Type B pancreatic cell (in vitro differentiated cells): ENCODE measurements around the gene AUH. TPM values are rescaled to one million over a fixed set of nuclear protein-coding genes. Genes with fewer than 3 reads are reported as not detected.
"Not testable (repeated sequence)": the region's sequence is repeated elsewhere in the genome, so short reads cannot be mapped to it uniquely, and the experiment has no call there.

Experiments
- DNase-seq: peaks from one replicate; pipeline ENCODE4 v3.0.0; 2021; ENCODE audit warnings: mixed read lengths; ENCODE audit not compliant: unreplicated experiment; ENCODE audit errors: extremely low spot score
- H3K27ac Mint-ChIP-seq: 2 replicates; pipeline ENCODE4 v1.8.0; 2021; ENCODE audit warnings: mild to moderate bottlenecking, mixed read lengths
- H3K27me3 Mint-ChIP-seq: 2 replicates; pipeline ENCODE4 v1.8.0; 2021; ENCODE audit warnings: mixed read lengths
- H3K36me3 Mint-ChIP-seq: 2 replicates; pipeline ENCODE4 v1.8.0; 2021; ENCODE audit warnings: mixed read lengths
- H3K4me1 Mint-ChIP-seq: one replicate; pipeline ENCODE4 v1.8.0; 2021; ENCODE audit warnings: mixed read lengths; ENCODE audit not compliant: unreplicated experiment
- H3K4me3 Mint-ChIP-seq: 2 replicates; pipeline ENCODE4 v1.8.0; 2021; ENCODE audit warnings: mild to moderate bottlenecking, mixed read lengths
- H3K9me3 Mint-ChIP-seq: 2 replicates; pipeline ENCODE4 v1.8.0; 2021; ENCODE audit warnings: mixed read lengths
- total RNA-seq: library from RNA; stranded (reverse); gene quantifications from 2 replicates; pipeline ENCODE4 v1.2.1, GENCODE V29; 2021; ENCODE audit warnings: low replicate concordance
- TF ChIP-seq, protein P1 (sequence below): fragments of 200-600 bp; sonication (generic); conservative IDR thresholded peaks from 2 replicates; pipeline ENCODE4 v1.5.0; 2021; ENCODE audit warnings: antibody characterized with exemption, mild to moderate bottlenecking

AUH gene
- total RNA-seq, 1 donor from 2014 or later: 25.0 TPM

DNA sequence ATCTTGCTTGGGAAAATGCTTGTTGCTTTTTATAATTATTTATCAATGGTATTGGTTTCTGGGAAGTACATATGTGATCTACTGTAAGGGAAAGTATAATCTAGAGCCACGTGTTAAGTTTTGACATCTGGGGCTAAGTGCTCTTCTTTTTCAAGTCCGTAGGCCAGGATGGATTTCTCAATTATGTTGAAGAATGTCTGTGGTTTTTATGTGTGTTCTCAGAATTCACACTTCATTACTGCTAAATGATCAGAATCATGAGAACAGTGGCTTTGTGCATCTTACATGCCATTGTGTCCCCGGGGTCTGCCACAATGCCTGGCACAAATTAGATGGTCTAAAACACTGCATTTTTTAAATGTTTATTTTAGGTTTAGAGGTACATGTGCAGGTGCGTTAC is 14.5 kb upstream of the AUH start:
- Mint-ChIP-seq H3K27ac (no peak overlapping the region), H3K27me3 (no peaks in the 10 kb centered on the region), H3K4me1 (no peaks in the 10 kb centered on the region), H3K36me3 (no peaks in the 10 kb centered on the region), H3K9me3 (no peaks in the 10 kb centered on the region), H3K4me3 (no peak overlapping the region)
- TF ChIP-seq, protein P1, sequence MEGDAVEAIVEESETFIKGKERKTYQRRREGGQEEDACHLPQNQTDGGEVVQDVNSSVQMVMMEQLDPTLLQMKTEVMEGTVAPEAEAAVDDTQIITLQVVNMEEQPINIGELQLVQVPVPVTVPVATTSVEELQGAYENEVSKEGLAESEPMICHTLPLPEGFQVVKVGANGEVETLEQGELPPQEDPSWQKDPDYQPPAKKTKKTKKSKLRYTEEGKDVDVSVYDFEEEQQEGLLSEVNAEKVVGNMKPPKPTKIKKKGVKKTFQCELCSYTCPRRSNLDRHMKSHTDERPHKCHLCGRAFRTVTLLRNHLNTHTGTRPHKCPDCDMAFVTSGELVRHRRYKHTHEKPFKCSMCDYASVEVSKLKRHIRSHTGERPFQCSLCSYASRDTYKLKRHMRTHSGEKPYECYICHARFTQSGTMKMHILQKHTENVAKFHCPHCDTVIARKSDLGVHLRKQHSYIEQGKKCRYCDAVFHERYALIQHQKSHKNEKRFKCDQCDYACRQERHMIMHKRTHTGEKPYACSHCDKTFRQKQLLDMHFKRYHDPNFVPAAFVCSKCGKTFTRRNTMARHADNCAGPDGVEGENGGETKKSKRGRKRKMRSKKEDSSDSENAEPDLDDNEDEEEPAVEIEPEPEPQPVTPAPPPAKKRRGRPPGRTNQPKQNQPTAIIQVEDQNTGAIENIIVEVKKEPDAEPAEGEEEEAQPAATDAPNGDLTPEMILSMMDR: no peak
- no peak for DNase-seq

DNA sequence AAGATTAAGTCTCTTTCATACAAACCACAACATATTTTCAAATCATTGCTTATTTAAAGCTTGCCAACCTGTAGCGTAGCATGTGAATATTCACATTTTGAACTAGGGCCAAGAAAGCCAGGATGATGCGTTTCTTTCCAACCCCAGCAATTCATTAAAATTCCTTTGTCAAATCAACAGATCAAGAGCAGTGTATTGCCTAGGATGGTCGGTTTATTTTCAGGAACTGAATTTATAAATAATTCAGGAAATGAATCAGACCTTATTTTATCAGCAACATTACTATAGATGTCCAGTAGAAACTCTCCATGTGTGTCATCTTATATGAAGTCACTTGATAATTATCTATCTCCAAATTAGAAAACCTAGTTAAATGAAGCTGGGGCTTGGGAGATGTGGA is 13.2 kb upstream of the AUH start:
- DNase-seq: no peak
- H3K36me3 Mint-ChIP-seq: no peaks in the 10 kb centered on the region
- no peaks in the 10 kb centered on the region for H3K27me3 Mint-ChIP-seq
- H3K4me1 Mint-ChIP-seq: no peaks in the 10 kb centered on the region
- no peak overlapping the region for H3K4me3 Mint-ChIP-seq
- no peaks in the 10 kb centered on the region for H3K9me3 Mint-ChIP-seq
- H3K27ac Mint-ChIP-seq: no peak overlapping the region
- TF ChIP-seq, protein P1: no peak

DNA sequence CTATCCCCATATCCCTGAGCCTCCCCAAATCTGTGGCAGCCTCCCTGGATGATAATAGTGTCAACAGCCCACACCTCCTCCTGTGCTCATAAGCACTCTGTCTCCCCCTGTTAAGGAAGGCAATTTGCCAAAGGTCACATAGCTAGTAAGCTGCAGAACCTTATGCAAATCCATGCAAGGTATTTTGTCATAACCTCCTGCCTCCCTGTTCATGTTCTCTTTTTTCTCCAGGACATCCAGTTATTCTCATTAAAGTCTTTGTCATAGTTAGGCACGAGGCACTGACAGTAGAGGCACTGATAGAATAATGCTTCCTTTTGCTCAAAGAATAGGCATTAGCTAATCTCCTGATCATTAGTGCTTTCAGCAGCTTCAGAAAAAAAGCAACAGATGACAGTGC is 10.2 kb upstream of the AUH start:
- Mint-ChIP-seq H3K4me3 (no peak overlapping the region), H3K36me3 (no peaks in the 10 kb centered on the region), H3K27ac (no peak overlapping the region), H3K9me3 (no peaks in the 10 kb centered on the region), H3K27me3 (no peaks in the 10 kb centered on the region), H3K4me1 (no peaks in the 10 kb centered on the region)
- no peak for DNase-seq
- TF ChIP-seq, protein P1: no peak

DNA sequence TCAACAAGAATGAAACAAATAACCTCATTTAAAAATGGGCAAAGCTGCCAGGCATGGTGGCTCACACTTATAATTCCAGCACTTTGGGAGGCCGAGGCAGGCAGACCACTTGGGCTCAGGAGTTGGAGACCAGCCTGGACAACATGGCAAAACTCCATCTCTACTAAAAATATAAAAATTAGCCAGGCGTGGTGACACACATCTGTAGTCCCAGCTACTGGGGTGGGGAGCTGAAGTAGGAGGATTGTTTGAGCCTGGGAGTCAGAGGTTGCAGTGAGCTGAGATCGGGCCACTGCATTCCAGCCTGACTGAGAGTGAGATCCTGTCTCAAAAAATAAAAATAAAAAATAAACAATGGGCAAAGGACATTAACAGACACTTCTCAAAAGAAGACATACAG is 8.3 kb upstream of the AUH start:
- not testable (repeated sequence) for H3K9me3 Mint-ChIP-seq, H3K4me1 Mint-ChIP-seq, H3K4me3 Mint-ChIP-seq, H3K27ac Mint-ChIP-seq, DNase-seq, H3K36me3 Mint-ChIP-seq, H3K27me3 Mint-ChIP-seq

DNA sequence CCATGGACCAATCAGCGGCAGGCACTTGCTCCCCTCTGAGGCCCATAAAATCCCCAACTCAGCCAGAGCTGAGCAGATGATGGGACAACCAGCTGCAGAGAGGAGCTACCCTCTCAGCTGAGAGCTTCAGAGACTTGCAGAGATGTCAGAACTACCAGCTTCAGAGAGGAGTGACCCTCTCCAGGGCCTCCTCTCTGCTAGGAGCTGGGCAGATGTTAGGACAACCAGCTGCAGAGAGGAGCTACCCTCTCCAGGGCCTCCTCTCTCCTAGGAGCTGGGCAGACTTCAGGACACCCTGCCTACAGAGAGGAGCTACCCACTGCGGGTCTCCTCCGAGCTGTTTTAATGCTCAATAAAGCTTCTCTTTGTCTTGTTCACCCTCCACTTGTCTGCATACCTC is 3.0 kb upstream of the AUH start:
- TF ChIP-seq, protein P1: no peak
- Mint-ChIP-seq H3K4me1 (peaks cover 11% of the 10 kb centered on the region), H3K27me3 (no peaks in the 10 kb centered on the region), H3K4me3 (no peak overlapping the region), H3K27ac (no peak overlapping the region), H3K9me3 (no peaks in the 10 kb centered on the region), H3K36me3 (no peaks in the 10 kb centered on the region)
- no peak for DNase-seq

DNA sequence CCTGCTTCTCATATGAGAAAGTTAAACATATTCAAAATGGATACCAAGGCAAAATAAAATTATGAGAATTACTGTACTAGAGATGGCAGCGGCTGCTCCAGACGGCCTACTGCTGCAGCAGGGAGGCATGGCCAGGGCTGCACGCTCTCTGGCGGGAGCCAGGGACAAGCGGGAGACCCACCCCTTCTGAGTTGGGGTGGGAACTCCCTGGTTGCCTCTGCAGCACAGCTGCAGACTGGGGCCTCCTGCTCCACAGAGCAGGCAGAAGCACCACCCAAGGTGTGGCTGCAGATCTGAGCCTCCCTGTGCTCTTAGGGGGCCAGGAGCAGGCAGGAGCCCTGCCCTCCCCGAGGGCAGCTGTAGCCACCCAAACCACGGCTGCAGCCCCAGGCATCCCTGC is 2.3 kb upstream of the AUH start:
- H3K9me3 Mint-ChIP-seq: no peaks in the 10 kb centered on the region
- TF ChIP-seq, protein P1: no peak
- H3K27ac Mint-ChIP-seq: no peak overlapping the region
- DNase-seq: no peak
- H3K27me3 Mint-ChIP-seq: no peaks in the 10 kb centered on the region
- H3K4me3 Mint-ChIP-seq: peak overlapping the region; percentile 50
- H3K36me3 Mint-ChIP-seq: no peaks in the 10 kb centered on the region
- peaks cover 18% of the 10 kb centered on the region for H3K4me1 Mint-ChIP-seq
